Measurements from ENCODE around the gene SLC25A19.

DNA sequence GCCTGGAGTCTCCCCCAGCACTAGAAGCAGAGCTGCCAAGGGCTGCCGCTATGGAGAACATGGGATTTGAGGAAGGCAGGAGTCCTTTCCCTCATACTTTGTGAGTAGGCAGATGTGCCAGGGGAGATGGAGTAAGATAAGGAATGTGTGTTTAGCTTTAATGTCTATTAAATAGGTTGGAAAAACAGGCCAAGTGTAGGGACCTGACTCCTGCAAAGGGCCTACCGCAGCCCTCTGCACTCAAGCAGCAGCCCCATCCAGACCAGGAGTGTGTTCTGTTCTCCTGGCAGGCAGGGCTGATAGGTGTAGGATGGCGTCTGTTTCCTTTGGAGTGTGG lies 16.4 kb downstream of the SLC25A19 start:
- no peak for TF ChIP-seq SUZ12 (IDR thresholded peaks at IDR 0.05; ENCODE audit: extremely low read depth, insufficient read depth, insufficient read length)
- no peak for TF ChIP-seq ZNF274 (IDR thresholded peaks at IDR 0.05; ENCODE audit: low read depth, low read length)
- TF ChIP-seq YY1 (IDR thresholded peaks at IDR 0.05; ENCODE audit: insufficient read depth, insufficient read length): no peak
